Measurements from ENCODE around the gene MEIS1. TPM values are rescaled to one million over a fixed set of nuclear protein-coding genes. Genes with fewer than 3 reads are reported as not detected.
A peak's percentile ranks its signal among the peaks of the same experiment; 100 is the strongest.
"Not testable (repeated sequence)": the region's sequence is repeated elsewhere in the genome, so short reads cannot be mapped to it uniquely, and the experiment has no call there.

Gene MEIS1
- total RNA-seq, 1 donor: 107 TPM

DNA sequence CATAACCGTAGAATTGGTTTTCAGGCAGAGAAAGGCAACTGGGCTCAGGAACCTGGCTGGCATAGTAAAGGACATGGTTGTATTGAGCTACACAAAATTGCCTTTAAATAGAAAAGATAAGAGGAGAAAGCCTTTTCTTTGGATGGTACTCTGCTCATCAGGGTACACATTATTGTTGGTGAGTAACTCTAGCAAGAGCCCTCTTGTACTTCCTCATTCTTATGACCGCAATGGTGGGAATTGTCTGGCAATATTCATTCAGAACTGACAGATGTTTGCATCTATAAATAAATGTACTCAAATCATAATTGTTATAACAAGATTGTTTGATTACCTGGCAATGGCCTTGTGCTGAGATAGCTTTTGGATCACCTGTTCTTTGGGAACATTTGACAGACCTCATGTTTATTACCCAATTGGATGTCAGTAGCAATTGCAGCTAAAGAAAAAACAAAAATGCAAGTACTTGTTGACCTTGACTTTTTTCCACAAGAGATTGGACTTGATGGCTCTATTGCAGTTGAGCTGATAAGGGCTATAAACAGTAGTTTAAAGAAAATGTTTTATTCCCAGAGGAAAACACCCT lies 43.9 kb downstream of the MEIS1 start:
- DNase-seq (ENCODE audit: low read depth): no peak
- no peak overlapping the region for H3K4me3 ChIP-seq (ENCODE audit: low read depth, low read length)
- no peak for TF ChIP-seq CTCF (IDR thresholded peaks at IDR 0.05; ENCODE audit: insufficient read depth, low read depth, low read length)

DNA sequence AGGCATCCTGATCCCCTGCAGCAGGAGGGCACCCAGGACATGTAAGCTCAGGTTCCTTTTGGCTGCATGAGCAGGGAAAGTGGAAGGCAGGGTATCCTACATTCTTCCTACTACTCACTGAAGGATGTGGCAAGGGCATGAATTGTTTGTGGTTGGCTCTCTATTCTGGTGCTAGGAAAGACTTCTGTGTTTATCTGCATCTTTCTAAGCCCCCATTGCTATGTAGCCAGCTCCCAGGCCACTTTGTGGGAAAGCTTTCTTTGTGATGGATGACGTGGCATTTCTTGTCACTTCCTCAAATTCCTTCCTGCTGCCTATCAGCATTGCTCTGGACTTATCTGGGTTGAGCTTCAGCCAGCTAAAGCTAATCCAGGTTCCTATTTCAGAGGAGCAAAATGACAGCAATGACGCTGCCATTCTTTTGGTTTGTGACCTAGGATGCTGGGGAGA lies 46.2 kb downstream of the MEIS1 start:
- TF ChIP-seq CTCF (IDR thresholded peaks at IDR 0.05; ENCODE audit: insufficient read depth, low read depth, low read length): no peak
- DNase-seq (ENCODE audit: low read depth): peak; percentile 78
- no peak overlapping the region for H3K4me3 ChIP-seq (ENCODE audit: low read depth, low read length)

GRCh38 chr2:66485252-66485651 lies 50.3 kb downstream of the MEIS1 start:
- not testable (repeated sequence) for DNase-seq (ENCODE audit: low read depth); H3K4me3 ChIP-seq (ENCODE audit: low read depth, low read length)

DNA sequence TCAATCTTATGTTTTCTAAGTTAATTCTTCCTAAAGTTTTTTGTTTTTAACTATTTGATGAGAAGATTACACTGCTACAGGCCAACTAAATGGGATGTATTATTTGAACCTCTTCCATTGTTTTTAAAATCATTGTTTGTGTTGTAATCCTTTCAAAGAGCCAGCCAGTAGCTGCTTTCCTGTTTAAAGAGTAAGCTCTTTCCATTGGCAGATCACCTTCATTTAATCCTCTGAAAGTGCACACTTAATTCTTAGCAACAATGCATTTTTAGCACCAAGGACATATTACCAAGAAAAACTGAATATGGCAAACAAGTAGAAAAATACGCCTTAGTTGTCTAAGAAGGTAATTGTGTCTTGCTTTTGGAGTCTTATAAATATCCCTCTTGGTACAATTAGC lies 54.0 kb downstream of the MEIS1 start:
- H3K4me3 ChIP-seq (ENCODE audit: low read depth, low read length): no peak overlapping the region
- TF ChIP-seq CTCF (IDR thresholded peaks at IDR 0.05; ENCODE audit: insufficient read depth, low read depth, low read length): no peak
- DNase-seq (ENCODE audit: low read depth): no peak

DNA sequence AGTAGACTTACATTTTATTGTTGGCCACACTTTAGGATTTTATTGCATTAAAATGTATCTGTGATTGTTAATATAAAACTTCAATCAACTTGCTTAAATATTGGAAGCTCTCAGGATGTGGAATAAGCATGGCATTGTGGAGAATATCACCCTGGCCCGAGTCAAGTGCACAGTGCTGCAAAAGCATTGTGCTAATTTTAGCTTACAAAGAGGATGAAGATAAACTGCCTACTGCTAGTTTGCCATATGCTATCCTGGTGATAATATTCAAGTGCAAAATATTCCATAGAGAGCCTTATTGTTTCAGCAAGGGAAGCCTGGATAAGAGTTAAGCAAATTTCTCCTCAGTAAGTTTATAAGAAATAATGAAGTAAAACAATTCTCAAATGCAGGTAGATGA lies 54.5 kb downstream of the MEIS1 start:
- no peak overlapping the region for H3K4me3 ChIP-seq (ENCODE audit: low read depth, low read length)

DNA sequence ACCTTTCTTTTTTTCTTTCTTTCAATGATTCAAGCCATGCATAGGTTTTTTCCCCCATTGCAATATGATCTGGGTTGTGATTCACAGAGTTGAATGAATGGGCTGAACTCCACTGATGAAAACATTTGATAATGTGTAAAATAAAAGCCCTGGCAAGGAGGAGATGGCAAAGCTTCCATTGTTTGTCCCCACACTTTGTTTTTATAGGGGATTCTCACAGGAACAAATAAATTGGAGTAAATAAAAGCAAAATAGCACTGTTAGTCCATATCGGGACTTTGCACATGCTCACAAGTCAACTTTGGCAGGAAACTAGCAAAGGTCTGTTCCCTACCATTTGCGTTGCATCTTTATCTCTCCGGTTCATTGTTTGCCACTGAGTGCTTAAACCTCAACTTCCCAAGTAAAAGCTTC lies 55.7 kb downstream of the MEIS1 start:
- no peak overlapping the region for H3K4me3 ChIP-seq (ENCODE audit: low read depth, low read length)
- no peak for TF ChIP-seq CTCF (IDR thresholded peaks at IDR 0.05; ENCODE audit: insufficient read depth, low read depth, low read length)
- DNase-seq (ENCODE audit: low read depth): no peak

More for the DNA sequence above, 54.5 kb downstream of the MEIS1 start:
- DNase-seq (ENCODE audit: low read depth): no peak
- no peak for TF ChIP-seq CTCF (IDR thresholded peaks at IDR 0.05; ENCODE audit: insufficient read depth, low read depth, low read length)

DNA sequence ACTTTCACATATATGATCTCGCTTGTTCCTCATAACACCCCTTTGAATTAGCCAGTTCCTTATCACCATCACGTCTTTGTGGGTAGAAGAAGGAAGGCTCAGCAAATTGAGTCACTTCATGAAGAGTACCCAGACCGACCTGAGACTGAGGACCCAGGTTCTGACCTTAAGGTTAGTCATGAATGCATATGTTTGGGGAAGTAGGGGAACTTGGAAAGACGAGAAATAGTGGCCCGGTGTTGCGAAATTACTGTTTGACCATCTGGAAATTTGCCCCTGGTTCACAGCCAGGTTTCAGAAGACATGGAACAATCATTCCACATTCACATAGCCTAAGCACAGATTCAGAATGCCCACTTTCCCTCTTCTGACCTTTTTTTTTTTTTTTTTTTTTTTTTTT lies 59.8 kb downstream of the MEIS1 start:
- H3K4me3 ChIP-seq (ENCODE audit: low read depth, low read length): no peak overlapping the region
- no peak for TF ChIP-seq CTCF (IDR thresholded peaks at IDR 0.05; ENCODE audit: insufficient read depth, low read depth, low read length)
- DNase-seq (ENCODE audit: low read depth): peak; percentile 93

All from fibroblast of villous mesenchyme (primary cell).